Pancreas (tissue), 10 donors: ENCODE results near the gene TNPO1. TPM values are rescaled to one million over a fixed set of nuclear protein-coding genes. Genes with fewer than 3 reads are reported as not detected.

Source experiments
- ATAC-seq, 4 donors: fragments of 200-7000 bp; cut with Tn5 transposase; one replicate each; pipeline versions ENCODE4 v1.8.0 to v1.9.1; 2020; ENCODE audit warnings: mild to moderate bottlenecking in 4 of 4, moderate library complexity in 4 of 4
- DNase-seq, 6 donors: peaks; one replicate each; pipeline ENCODE4 v3.0.0-alpha.2; 2020
- FAIRE-seq: peaks from 2 replicates; lab custom pipeline; 2012; peaks lifted over from hg19 to GRCh38; lab: Jason Lieb, UNC
- H3K27ac ChIP-seq, 4 donors: fragments of 200-600 bp; sonication (generic); 1 replicate in 3 of 4; 2 replicates in 1 of 4; pipeline versions ENCODE4 v1.5.0 to v1.8.0; 2020
- H3K27me3 ChIP-seq, 4 donors: fragments of 200-600 bp; one replicate each; pipeline ENCODE4 v1.8.0; 2021
- H3K36me3 ChIP-seq, 3 donors: fragments of 200-600 bp; sonication (generic) in 1 of 3; one replicate each; pipeline versions ENCODE4 v1.5.0 to v1.8.0; 2020 to 2021
- H3K4me1 ChIP-seq, 3 donors: fragments of 200-600 bp; one replicate each; pipeline ENCODE4 v1.8.0; 2021
- H3K4me3 ChIP-seq, 4 donors: fragments of 200-600 bp; sonication (generic) in 2 of 4; one replicate each; pipeline versions ENCODE4 v1.5.0 to v1.8.0; 2020 to 2021
- H3K9me3 ChIP-seq, 4 donors: fragments of 200-600 bp; one replicate each; pipeline ENCODE4 v1.8.0; 2021
- CTCF ChIP-seq, 4 donors: fragments of 200-600 bp; sonication (generic) in 3 of 4; IDR thresholded peaks; one replicate each; pipeline versions ENCODE4 v1.5.0 to v1.8.0; 2021; ENCODE audit warnings: antibody characterized with exemption in 4 of 4
- WGBS, 2 donors: extraction: QIAGEN DNeasy Blood & Tissue Kit; methylation state at CpG; one replicate each; pipeline ENCODE4 v1.1.7; 2013; 5-methylcytosine and 5-hydroxymethylcytosine counted together
- intact Hi-C, 3 donors: fragments of 100-400 bp; cut with DNase I; formaldehyde crosslinking; loops; one replicate each; pipeline versions ENCODE4 v1.11.1 to v1.14.2; 2022
- polyA plus RNA-seq, 2 donors: library from polyadenylated mRNA; stranded (reverse); fragments of 200-250 nt; gene quantifications; one replicate each; pipeline ENCODE4 v1.2.3, GENCODE V29; 2013
- total RNA-seq, 6 donors: library from RNA; stranded (reverse); fragmentation: NEBNext Ultra II Directional in 4 of 6; extraction: Animal tissue kit (Norgen Biotek cat#: 25700) in 4 of 6; gene quantifications; one replicate each; pipeline versions ENCODE4 v1.2.1 to v1.2.4, GENCODE V29; 2021 to 2023
- donor health status: healthy with polysubstance abuse.
- donor health status: DM: no; HTN: no; CAD: no; lungs with moderate emphysema.
- donor health status: DM: no; HTN: no; CAD: no.
- donor health status: control.
- donor health status: control.
- donor health status: Bipolar disorder and iron deficiency.
- donor health status: DM: yes; HTN: yes; CAD: no.
- donor health status: DM: no; HTN: no; CAD: no.
- donor health status: DM: no; HTN: no; CAD: no.
- donor health status: DM: yes; HTN: yes; CAD: no.

TNPO1 gene
- total and polyA plus RNA-seq, 8 donors = 5.5 to 58.9 (median 43.3) TPM

- peaks cover 0 to 2% (median 0%) of the 10 kb centered on the region in 4 donors for H3K9me3 ChIP-seq
- no peaks in the 10 kb centered on the region for H3K36me3 ChIP-seq
- H3K27ac ChIP-seq = peak overlapping the region; percentile 85 to 91 (median 86)
- TF ChIP-seq CTCF (IDR thresholded peaks at IDR 0.05) = no peak
- ATAC-seq (peak; percentile 59 to 76 (median 68)), DNase-seq (peak; percentile 45 to 79 (median 66)), FAIRE-seq (no peak)
- peaks cover 7 to 56% (median 33%) of the 10 kb centered on the region in 3 donors for H3K4me1 ChIP-seq
- intact Hi-C loops = no loop called here
- no peaks in the 10 kb centered on the region for H3K27me3 ChIP-seq
- peak overlapping the region; percentile 54 to 87 (median 68) for H3K4me3 ChIP-seq
- 0 to 1% methylated on average over 77 to 81 of the region's 81 CpGs for WGBS, 2 donors
These were observed 32.3 kb downstream of the TNPO1 start for GRCh38 chr5:72848474-72849428.

- no peak for TF ChIP-seq CTCF (IDR thresholded peaks at IDR 0.05)
- H3K36me3 ChIP-seq = no peaks in the 10 kb centered on the region
- intact Hi-C loops = no loop called here
- peaks cover 7 to 61% (median 33%) of the 10 kb centered on the region in 3 donors for H3K4me1 ChIP-seq
- DNase-seq (no peak), FAIRE-seq (no peak), ATAC-seq (no peak)
- H3K27me3 ChIP-seq = no peaks in the 10 kb centered on the region
- H3K4me3 ChIP-seq = peak overlapping the region in 3 of 4 donors; percentile 60 to 87 (median 77)
- 7 to 11% methylated on average over 4 of the region's 4 CpGs for WGBS, 2 donors
- peaks cover 0 to 3% (median 0%) of the 10 kb centered on the region in 4 donors for H3K9me3 ChIP-seq
- peak overlapping the region in 1 of 4 donors; percentile 38 for H3K27ac ChIP-seq
These were observed 33.1 kb downstream of the TNPO1 start for GRCh38 chr5:72849546-72849945.

GRCh38 chr5:72850113-72850512 is 33.7 kb downstream of the TNPO1 start:
- H3K27ac ChIP-seq = no peak overlapping the region
- intact Hi-C loops = no loop called here
- H3K27me3 ChIP-seq = no peaks in the 10 kb centered on the region
- FAIRE-seq (no peak), ATAC-seq (no peak), DNase-seq (no peak)
- H3K4me3 ChIP-seq = peak overlapping the region in 2 of 4 donors; percentile 77 to 87
- H3K4me1 ChIP-seq = peaks cover 7 to 57% (median 33%) of the 10 kb centered on the region in 3 donors
- WGBS, 2 donors = 38 to 43% methylated on average over 2 of the region's 2 CpGs
- TF ChIP-seq CTCF (IDR thresholded peaks at IDR 0.05) = no peak
- no peaks in the 10 kb centered on the region for H3K36me3 ChIP-seq
- peaks cover 0 to 3% (median 0%) of the 10 kb centered on the region in 4 donors for H3K9me3 ChIP-seq

GRCh38 chr5:72852356-72852755 is 35.9 kb downstream of the TNPO1 start:
- ATAC-seq (no peak), FAIRE-seq (no peak), DNase-seq (no peak)
- TF ChIP-seq CTCF (IDR thresholded peaks at IDR 0.05) = no peak
- Histone ChIP-seq H3K36me3 (peaks cover 0 to 7% (median 4%) of the 10 kb centered on the region in 3 donors), H3K4me3 (no peak overlapping the region), H3K27ac (no peak overlapping the region), H3K4me1 (peaks cover 7 to 49% (median 32%) of the 10 kb centered on the region in 3 donors), H3K27me3 (no peaks in the 10 kb centered on the region), H3K9me3 (peaks cover 0 to 3% (median 0%) of the 10 kb centered on the region in 4 donors)
- intact Hi-C loops = no loop called here
- WGBS, 2 donors = 81 to 86% methylated on average over 4 of the region's 4 CpGs
